ENCODE results near the gene COL11A1.
"Not testable (repeated sequence)": the region's sequence is repeated elsewhere in the genome, so short reads cannot be mapped to it uniquely, and the experiment has no call there.

Gene COL11A1

DNA sequence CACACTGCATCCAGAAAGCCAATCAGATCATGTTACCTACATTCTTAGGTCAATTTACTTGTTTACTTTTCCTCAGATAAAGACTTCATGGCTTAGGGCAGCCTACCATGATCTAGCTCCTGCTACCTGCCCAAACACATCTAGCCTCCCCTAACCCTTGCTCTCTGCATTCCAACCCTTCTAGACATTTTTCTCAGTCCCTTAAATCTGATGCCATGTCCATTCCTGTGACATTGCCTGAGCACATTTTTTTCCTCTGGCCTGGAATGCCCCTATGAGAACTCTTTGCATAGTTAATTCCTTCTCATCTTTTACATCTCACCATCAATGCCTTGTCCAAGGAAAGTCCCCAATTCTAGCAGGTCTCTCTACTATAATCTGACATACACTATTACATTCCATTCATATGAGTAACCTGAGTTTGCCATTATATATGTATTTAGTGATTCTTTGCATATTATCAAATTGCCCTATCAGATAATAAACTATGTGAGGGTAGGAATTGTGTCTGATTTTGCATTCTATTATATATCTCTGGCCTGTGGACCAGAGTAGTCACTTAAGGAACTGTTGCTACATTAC is 166.9 kb downstream of the COL11A1 start:
- Histone ChIP-seq H3K27me3 (ENCODE audit: control insufficient read depth in 1 of 2, insufficient read depth in 2 of 2, low read length in 2 of 2) (no peaks in the 10 kb centered on the region), H3K27ac (ENCODE audit: low read depth, low read length) (no peak overlapping the region), H3K36me3 (ENCODE audit: control insufficient read depth in 1 of 2, insufficient read depth in 2 of 2, low read length in 2 of 2) (no peaks in the 10 kb centered on the region)

DNA sequence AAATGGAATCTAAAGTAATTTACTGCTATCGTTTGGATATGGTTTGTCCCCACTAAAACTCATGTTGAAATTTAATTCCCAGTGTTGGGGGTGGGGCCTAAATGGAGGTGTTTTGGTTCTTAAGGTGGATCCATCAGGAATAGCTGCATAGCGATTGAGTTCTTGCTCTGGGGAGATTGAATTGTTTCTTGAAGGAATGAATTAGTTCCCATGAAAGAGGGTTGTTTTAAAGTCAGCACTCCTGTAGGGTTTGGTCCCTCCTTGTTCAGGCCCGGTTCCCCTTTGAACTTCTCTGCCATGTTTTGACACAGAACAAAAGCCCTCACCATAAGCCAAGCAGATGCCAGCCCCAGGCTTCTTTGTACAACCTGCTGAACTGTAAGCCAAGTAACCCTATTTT is 170.9 kb downstream of the COL11A1 start:
- H3K9ac ChIP-seq (ENCODE audit: low read depth in 1 of 2, low read length in 2 of 2) = no peak overlapping the region
- no peaks in the 10 kb centered on the region for H3K36me3 ChIP-seq (ENCODE audit: control insufficient read depth in 1 of 2, insufficient read depth in 2 of 2, low read length in 2 of 2)
- H3K9me3 ChIP-seq (ENCODE audit: control insufficient read depth in 1 of 2, low read length in 2 of 2) = no peaks in the 10 kb centered on the region
- H3K4me3 ChIP-seq (ENCODE audit: low read depth in 1 of 2, low read length in 2 of 2) = no peak overlapping the region
- no peaks in the 10 kb centered on the region for H3K4me1 ChIP-seq (ENCODE audit: control insufficient read depth in 1 of 2, insufficient read depth in 2 of 2, low read length in 2 of 2)
- H3K27ac ChIP-seq (ENCODE audit: low read depth, low read length) = no peak overlapping the region
- H3K27me3 ChIP-seq (ENCODE audit: control insufficient read depth in 1 of 2, insufficient read depth in 2 of 2, low read length in 2 of 2) = no peaks in the 10 kb centered on the region

More for the DNA sequence above, 166.9 kb downstream of the COL11A1 start:
- H3K4me1 ChIP-seq (ENCODE audit: control insufficient read depth in 1 of 2, insufficient read depth in 2 of 2, low read length in 2 of 2) = no peaks in the 10 kb centered on the region
- no peaks in the 10 kb centered on the region for H3K9me3 ChIP-seq (ENCODE audit: control insufficient read depth in 1 of 2, low read length in 2 of 2)
- H3K9ac ChIP-seq (ENCODE audit: low read depth in 1 of 2, low read length in 2 of 2) = no peak overlapping the region
- no peak overlapping the region for H3K4me3 ChIP-seq (ENCODE audit: low read depth in 1 of 2, low read length in 2 of 2)

DNA sequence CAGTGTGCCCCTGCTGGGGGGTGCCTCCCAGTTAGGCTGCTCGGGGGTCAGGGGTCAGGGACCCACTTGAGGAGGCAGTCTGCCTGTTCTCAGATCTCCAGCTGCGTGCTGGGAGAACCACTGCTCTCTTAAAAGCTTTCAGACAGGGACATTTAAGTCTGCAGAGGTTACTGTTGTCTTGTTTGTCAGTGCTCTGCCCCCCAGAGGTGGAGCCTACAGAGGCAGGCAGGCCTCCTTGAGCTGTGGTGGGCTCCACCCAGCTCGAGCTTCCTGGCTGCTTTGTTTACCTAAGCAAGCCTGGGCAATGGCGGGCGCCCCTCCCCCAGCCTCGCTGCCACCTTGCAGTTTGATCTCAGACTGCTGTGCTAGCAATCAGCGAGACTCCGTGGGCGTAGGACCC is 175.0 kb downstream of the COL11A1 start:
- not testable (repeated sequence) for H3K4me3 ChIP-seq (ENCODE audit: low read depth in 1 of 2, low read length in 2 of 2); H3K36me3 ChIP-seq (ENCODE audit: control insufficient read depth in 1 of 2, insufficient read depth in 2 of 2, low read length in 2 of 2); H3K9ac ChIP-seq (ENCODE audit: low read depth in 1 of 2, low read length in 2 of 2); H3K27me3 ChIP-seq (ENCODE audit: control insufficient read depth in 1 of 2, insufficient read depth in 2 of 2, low read length in 2 of 2); H3K4me1 ChIP-seq (ENCODE audit: control insufficient read depth in 1 of 2, insufficient read depth in 2 of 2, low read length in 2 of 2); H3K27ac ChIP-seq (ENCODE audit: low read depth, low read length); H3K9me3 ChIP-seq (ENCODE audit: control insufficient read depth in 1 of 2, low read length in 2 of 2)

DNA sequence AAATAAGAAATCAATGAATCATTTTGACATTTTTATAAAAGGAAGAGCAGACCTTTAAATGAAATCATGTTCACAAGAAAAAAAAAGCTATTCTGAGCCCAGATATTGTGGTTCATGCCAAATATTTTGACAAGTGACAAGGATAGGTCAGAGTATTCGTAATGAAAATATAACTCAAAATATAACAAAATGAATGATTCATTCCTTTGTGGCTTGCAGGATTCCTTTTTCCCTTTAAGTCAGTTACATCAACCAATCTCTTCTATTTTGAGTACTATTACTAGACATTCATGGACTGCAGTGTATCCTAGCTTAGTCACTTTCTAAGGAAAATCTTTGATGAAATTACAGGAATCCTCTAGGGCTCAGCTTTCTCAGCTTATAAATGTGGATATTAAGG is 188.7 kb downstream of the COL11A1 start:
- Histone ChIP-seq H3K4me1 (ENCODE audit: control insufficient read depth in 1 of 2, insufficient read depth in 2 of 2, low read length in 2 of 2) (no peaks in the 10 kb centered on the region), H3K27ac (ENCODE audit: low read depth, low read length) (no peak overlapping the region), H3K9me3 (ENCODE audit: control insufficient read depth in 1 of 2, low read length in 2 of 2) (no peaks in the 10 kb centered on the region), H3K9ac (ENCODE audit: low read depth in 1 of 2, low read length in 2 of 2) (no peak overlapping the region), H3K4me3 (ENCODE audit: low read depth in 1 of 2, low read length in 2 of 2) (no peak overlapping the region), H3K36me3 (ENCODE audit: control insufficient read depth in 1 of 2, insufficient read depth in 2 of 2, low read length in 2 of 2) (no peaks in the 10 kb centered on the region), H3K27me3 (ENCODE audit: control insufficient read depth in 1 of 2, insufficient read depth in 2 of 2, low read length in 2 of 2) (no peaks in the 10 kb centered on the region)

DNA sequence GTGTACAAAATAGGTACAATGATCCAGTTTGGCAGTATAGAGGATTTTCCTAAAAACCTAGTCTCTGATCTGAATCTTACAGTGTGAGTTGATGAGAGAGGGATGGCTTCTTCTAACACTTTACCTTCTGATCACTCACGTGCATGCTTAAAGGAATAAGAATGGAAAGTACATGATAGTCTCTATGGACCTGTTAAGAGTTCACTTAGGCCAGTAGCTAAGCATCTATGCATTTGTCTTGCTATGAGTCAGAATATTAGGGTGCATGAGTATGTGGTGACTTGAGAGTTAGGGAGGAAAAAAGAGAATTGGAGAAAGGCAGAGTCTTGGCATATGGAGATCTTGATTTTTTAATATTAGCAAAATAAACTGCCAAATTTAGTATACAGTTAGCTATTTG is 206.3 kb downstream of the COL11A1 start:
- H3K4me1 ChIP-seq (ENCODE audit: control insufficient read depth in 1 of 2, insufficient read depth in 2 of 2, low read length in 2 of 2) = no peaks in the 10 kb centered on the region
- no peak overlapping the region for H3K4me3 ChIP-seq (ENCODE audit: low read depth in 1 of 2, low read length in 2 of 2)
- no peaks in the 10 kb centered on the region for H3K36me3 ChIP-seq (ENCODE audit: control insufficient read depth in 1 of 2, insufficient read depth in 2 of 2, low read length in 2 of 2)
- H3K9ac ChIP-seq (ENCODE audit: low read depth in 1 of 2, low read length in 2 of 2) = no peak overlapping the region
- no peak overlapping the region for H3K27ac ChIP-seq (ENCODE audit: low read depth, low read length)
- no peaks in the 10 kb centered on the region for H3K9me3 ChIP-seq (ENCODE audit: control insufficient read depth in 1 of 2, low read length in 2 of 2)
- no peaks in the 10 kb centered on the region for H3K27me3 ChIP-seq (ENCODE audit: control insufficient read depth in 1 of 2, insufficient read depth in 2 of 2, low read length in 2 of 2)

DNA sequence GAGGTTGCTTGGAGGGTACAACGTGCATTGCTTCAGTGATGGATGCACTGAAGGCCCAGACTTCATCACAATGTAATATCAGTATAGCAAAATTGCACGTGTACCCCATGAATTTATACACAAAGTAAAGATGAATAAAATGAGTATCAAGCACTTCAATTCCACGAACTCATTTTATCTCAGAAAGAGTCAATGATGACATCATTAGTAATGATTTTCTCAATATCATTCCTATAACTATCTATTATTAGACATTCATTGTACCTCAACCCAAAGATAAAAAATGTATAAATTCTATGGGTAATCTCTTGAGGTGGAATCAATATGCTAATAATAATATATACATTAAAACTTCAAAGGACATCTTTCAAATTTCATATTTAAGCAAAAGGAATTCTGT is 208.4 kb downstream of the COL11A1 start:
- no peaks in the 10 kb centered on the region for H3K27me3 ChIP-seq (ENCODE audit: control insufficient read depth in 1 of 2, insufficient read depth in 2 of 2, low read length in 2 of 2)
- no peaks in the 10 kb centered on the region for H3K9me3 ChIP-seq (ENCODE audit: control insufficient read depth in 1 of 2, low read length in 2 of 2)
- no peak overlapping the region for H3K9ac ChIP-seq (ENCODE audit: low read depth in 1 of 2, low read length in 2 of 2)
- no peak overlapping the region for H3K27ac ChIP-seq (ENCODE audit: low read depth, low read length)
- H3K36me3 ChIP-seq (ENCODE audit: control insufficient read depth in 1 of 2, insufficient read depth in 2 of 2, low read length in 2 of 2) = no peaks in the 10 kb centered on the region
- H3K4me1 ChIP-seq (ENCODE audit: control insufficient read depth in 1 of 2, insufficient read depth in 2 of 2, low read length in 2 of 2) = no peaks in the 10 kb centered on the region
- H3K4me3 ChIP-seq (ENCODE audit: low read depth in 1 of 2, low read length in 2 of 2) = no peak overlapping the region

DNA sequence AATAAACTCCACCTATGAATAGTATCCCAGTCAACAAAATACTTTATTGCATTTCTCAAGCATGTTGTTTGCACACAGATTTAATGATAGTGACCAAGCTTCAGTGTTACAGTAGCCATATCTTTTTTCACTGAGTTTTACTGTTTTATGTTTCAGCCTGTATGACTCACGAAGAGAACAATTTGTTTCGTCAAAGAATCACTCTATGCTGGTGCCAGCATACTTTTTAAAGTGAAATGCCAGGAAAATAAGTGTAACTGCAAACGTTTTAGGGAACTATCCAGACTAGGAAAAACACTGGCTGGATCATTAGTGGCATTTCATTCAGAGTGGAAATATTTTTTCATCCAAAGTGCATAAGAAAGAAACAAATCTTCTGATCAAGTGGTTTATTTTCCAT is 210.8 kb downstream of the COL11A1 start:
- Histone ChIP-seq H3K4me1 (ENCODE audit: control insufficient read depth in 1 of 2, insufficient read depth in 2 of 2, low read length in 2 of 2) (no peaks in the 10 kb centered on the region), H3K9me3 (ENCODE audit: control insufficient read depth in 1 of 2, low read length in 2 of 2) (no peaks in the 10 kb centered on the region), H3K27ac (ENCODE audit: low read depth, low read length) (no peak overlapping the region), H3K9ac (ENCODE audit: low read depth in 1 of 2, low read length in 2 of 2) (no peak overlapping the region), H3K4me3 (ENCODE audit: low read depth in 1 of 2, low read length in 2 of 2) (no peak overlapping the region), H3K27me3 (ENCODE audit: control insufficient read depth in 1 of 2, insufficient read depth in 2 of 2, low read length in 2 of 2) (no peaks in the 10 kb centered on the region), H3K36me3 (ENCODE audit: control insufficient read depth in 1 of 2, insufficient read depth in 2 of 2, low read length in 2 of 2) (no peaks in the 10 kb centered on the region)

DNA sequence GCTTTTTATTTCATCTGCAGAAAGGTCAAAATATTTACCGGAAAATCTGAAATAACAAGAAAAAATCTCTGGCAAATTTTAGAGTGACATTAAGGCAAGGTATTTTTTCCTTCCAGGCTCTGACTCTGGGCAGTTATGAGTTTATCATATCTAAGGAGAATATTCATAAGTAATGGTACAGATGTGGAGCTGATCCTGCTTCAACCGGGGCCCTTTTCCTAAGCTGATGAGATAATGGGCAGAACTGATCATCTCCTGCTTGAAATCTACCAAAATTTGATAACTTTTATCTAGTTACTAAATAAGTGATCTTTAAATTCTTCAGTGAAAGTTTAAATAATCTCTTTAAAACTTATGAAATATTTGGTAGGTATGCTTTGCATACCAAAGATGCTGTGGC is 211.6 kb downstream of the COL11A1 start:
- H3K4me1 ChIP-seq (ENCODE audit: control insufficient read depth in 1 of 2, insufficient read depth in 2 of 2, low read length in 2 of 2) = no peaks in the 10 kb centered on the region
- no peak overlapping the region for H3K27ac ChIP-seq (ENCODE audit: low read depth, low read length)
- no peak overlapping the region for H3K4me3 ChIP-seq (ENCODE audit: low read depth in 1 of 2, low read length in 2 of 2)

DNA sequence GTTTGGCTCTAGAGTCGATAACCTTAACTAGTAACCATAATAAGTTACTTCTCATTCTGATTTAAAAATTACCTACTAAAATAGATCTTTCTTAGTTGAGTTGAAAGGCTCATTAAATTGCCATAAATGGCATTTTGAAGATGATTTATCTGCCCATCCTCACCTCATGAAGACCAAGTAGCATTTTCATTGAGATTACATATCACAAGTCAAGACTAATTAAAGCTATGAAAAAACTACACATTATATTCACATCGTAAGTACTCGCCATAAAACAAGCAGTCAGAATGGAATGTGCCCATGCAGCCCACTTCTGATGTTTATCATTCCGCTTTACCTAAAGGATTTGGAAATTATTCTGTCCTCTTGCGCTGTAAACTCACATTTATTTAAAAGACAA is 212.0 kb downstream of the COL11A1 start:
- H3K9me3 ChIP-seq (ENCODE audit: control insufficient read depth in 1 of 2, low read length in 2 of 2) = no peaks in the 10 kb centered on the region
- no peak overlapping the region for H3K9ac ChIP-seq (ENCODE audit: low read depth in 1 of 2, low read length in 2 of 2)
- no peaks in the 10 kb centered on the region for H3K27me3 ChIP-seq (ENCODE audit: control insufficient read depth in 1 of 2, insufficient read depth in 2 of 2, low read length in 2 of 2)
- no peaks in the 10 kb centered on the region for H3K4me1 ChIP-seq (ENCODE audit: control insufficient read depth in 1 of 2, insufficient read depth in 2 of 2, low read length in 2 of 2)
- H3K27ac ChIP-seq (ENCODE audit: low read depth, low read length) = no peak overlapping the region
- H3K36me3 ChIP-seq (ENCODE audit: control insufficient read depth in 1 of 2, insufficient read depth in 2 of 2, low read length in 2 of 2) = no peaks in the 10 kb centered on the region
- H3K4me3 ChIP-seq (ENCODE audit: low read depth in 1 of 2, low read length in 2 of 2) = no peak overlapping the region

More for the DNA sequence above, 211.6 kb downstream of the COL11A1 start:
- Histone ChIP-seq H3K36me3 (ENCODE audit: control insufficient read depth in 1 of 2, insufficient read depth in 2 of 2, low read length in 2 of 2) (no peaks in the 10 kb centered on the region), H3K27me3 (ENCODE audit: control insufficient read depth in 1 of 2, insufficient read depth in 2 of 2, low read length in 2 of 2) (no peaks in the 10 kb centered on the region), H3K9ac (ENCODE audit: low read depth in 1 of 2, low read length in 2 of 2) (no peak overlapping the region), H3K9me3 (ENCODE audit: control insufficient read depth in 1 of 2, low read length in 2 of 2) (no peaks in the 10 kb centered on the region)

DNA sequence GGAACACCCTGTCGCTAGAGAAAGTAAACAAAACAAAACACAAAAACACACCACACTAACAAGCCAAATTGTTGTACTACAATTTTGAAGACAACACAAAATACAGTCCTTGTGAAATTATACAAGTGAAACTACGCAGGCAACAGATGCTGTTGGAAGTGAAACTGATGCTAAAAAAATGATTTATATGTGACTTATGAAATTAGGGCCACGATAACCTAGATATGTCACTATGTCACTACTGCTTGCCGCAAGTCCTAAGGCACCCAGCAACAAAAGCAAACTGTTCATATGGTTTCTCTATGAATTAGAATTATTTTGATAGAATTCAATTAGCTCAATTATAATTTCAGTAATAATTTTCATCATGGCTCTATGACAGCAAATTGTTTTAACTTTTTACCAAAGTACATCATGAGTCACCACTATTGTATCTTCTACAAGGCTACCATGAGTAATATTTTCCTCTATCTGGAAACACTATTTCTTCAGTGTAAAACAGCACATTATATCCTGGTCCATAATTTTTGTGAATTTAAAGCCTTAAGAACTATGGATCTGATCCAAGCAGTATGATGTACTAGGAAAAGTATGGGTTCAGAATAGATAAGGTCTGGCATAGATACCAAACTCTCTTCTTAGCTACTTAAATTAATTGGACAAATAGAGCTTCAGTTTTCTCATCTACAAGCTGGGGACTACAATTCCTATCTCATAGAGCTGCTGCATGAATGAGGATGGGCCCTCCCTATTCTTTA is 216.3 kb downstream of the COL11A1 start:
- no peaks in the 10 kb centered on the region for H3K27me3 ChIP-seq (ENCODE audit: control insufficient read depth in 1 of 2, insufficient read depth in 2 of 2, low read length in 2 of 2)
- H3K27ac ChIP-seq (ENCODE audit: low read depth, low read length) = no peak overlapping the region
- no peak overlapping the region for H3K4me3 ChIP-seq (ENCODE audit: low read depth in 1 of 2, low read length in 2 of 2)
- H3K4me1 ChIP-seq (ENCODE audit: control insufficient read depth in 1 of 2, insufficient read depth in 2 of 2, low read length in 2 of 2) = no peaks in the 10 kb centered on the region
- no peaks in the 10 kb centered on the region for H3K36me3 ChIP-seq (ENCODE audit: control insufficient read depth in 1 of 2, insufficient read depth in 2 of 2, low read length in 2 of 2)
- no peak overlapping the region for H3K9ac ChIP-seq (ENCODE audit: low read depth in 1 of 2, low read length in 2 of 2)
- H3K9me3 ChIP-seq (ENCODE audit: control insufficient read depth in 1 of 2, low read length in 2 of 2) = no peaks in the 10 kb centered on the region
